NB4 (cell line): ENCODE data around the gene ATP13A2.

ENCODE experiments used
- CTCF ChIP-seq: IDR thresholded peaks from one replicate; pipeline ENCODE4 v1.5.1; 2012; ENCODE audit warnings: low read depth, low read length
- MAX ChIP-seq: IDR thresholded peaks from 2 replicates; pipeline ENCODE4 v1.6.1; 2011; ENCODE audit warnings: low read depth, low read length
- MYC ChIP-seq: IDR thresholded peaks from 2 replicates; pipeline ENCODE4 v1.6.1; 2011; ENCODE audit warnings: low read depth, low read length
- POLR2A ChIP-seq: IDR thresholded peaks from 2 replicates; pipeline ENCODE4 v1.6.1; 2011; ENCODE audit warnings: mild to moderate bottlenecking; ENCODE audit not compliant: insufficient read length; ENCODE audit errors: extremely low read depth

- TF ChIP-seq MAX, result no peak
- TF ChIP-seq CTCF, result no peak
- no peak for TF ChIP-seq POLR2A
- no peak for TF ChIP-seq MYC
These were observed 67.7 kb downstream of the ATP13A2 start for GRCh38 chr1:16944038-16944437.
